ENCODE measurements around the gene WWOX. TPM values are rescaled to one million over a fixed set of nuclear protein-coding genes. Genes with fewer than 3 reads are reported as not detected.
A peak's percentile ranks its signal among the peaks of the same experiment; 100 is the strongest.

Gene WWOX
- polyA plus RNA-seq, 1 donor (not counting 4 experiments of a cell fraction or from before 2014, with no cell fraction given): 5.1 TPM

DNA sequence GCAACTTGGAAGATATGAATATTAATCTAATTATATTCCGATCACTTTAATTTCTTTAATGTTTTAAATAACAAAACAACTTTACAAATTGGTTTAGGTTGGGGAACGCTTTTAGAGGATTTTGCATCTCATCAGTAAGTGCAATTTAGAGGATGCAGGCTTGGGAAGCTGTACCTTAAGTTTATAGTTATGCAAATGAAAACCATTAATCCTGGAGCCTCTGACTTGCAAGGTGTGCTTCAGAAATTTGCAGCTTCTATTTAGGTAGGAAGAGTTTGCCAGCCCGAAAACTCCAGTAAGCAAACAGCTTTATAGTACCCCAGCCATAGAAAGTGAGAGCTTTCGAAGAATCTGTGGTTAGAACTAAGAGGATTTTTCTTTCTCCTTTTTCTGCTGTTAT lies 954.1 kb downstream of the WWOX start:
- H4K20me1 ChIP-seq (ENCODE audit: control insufficient read depth, extremely low read depth, insufficient read depth, low read length): no peaks in the 10 kb centered on the region
- H3K9me3 ChIP-seq (ENCODE audit: control insufficient read depth, low read depth, low read length): no peaks in the 10 kb centered on the region
- no peak overlapping the region for H3K4me3 ChIP-seq (ENCODE audit: control insufficient read depth in 2 of 3, extremely low read depth in 1 of 3, insufficient read depth in 2 of 3, low read depth in 1 of 3, low read length in 3 of 3)
- H3K9ac ChIP-seq (ENCODE audit: control insufficient read depth, extremely low read depth, insufficient read depth, low read length): no peak overlapping the region
- peaks cover 22% of the 10 kb centered on the region for H3K4me1 ChIP-seq (ENCODE audit: control insufficient read depth, extremely low read depth, insufficient read depth, low read length)
- H3K27ac ChIP-seq (ENCODE audit: control insufficient read depth, insufficient read depth, low read length): no peak overlapping the region
- TF ChIP-seq EZH2 (IDR thresholded peaks at IDR 0.05; ENCODE audit: low read length): no peak
- TF ChIP-seq, protein P1, sequence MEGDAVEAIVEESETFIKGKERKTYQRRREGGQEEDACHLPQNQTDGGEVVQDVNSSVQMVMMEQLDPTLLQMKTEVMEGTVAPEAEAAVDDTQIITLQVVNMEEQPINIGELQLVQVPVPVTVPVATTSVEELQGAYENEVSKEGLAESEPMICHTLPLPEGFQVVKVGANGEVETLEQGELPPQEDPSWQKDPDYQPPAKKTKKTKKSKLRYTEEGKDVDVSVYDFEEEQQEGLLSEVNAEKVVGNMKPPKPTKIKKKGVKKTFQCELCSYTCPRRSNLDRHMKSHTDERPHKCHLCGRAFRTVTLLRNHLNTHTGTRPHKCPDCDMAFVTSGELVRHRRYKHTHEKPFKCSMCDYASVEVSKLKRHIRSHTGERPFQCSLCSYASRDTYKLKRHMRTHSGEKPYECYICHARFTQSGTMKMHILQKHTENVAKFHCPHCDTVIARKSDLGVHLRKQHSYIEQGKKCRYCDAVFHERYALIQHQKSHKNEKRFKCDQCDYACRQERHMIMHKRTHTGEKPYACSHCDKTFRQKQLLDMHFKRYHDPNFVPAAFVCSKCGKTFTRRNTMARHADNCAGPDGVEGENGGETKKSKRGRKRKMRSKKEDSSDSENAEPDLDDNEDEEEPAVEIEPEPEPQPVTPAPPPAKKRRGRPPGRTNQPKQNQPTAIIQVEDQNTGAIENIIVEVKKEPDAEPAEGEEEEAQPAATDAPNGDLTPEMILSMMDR (optimal IDR thresholded peaks at IDR 0.05 in 1 of 3, IDR thresholded peaks at IDR 0.05 in 1 of 3, conservative IDR thresholded peaks at IDR 0.05 in 1 of 3; ENCODE audit: extremely low read depth in 1 of 3, insufficient read depth in 2 of 3, low read length in 3 of 3): no peak
- no peak for DNase-seq (ENCODE audit: low read depth, low spot score)
- no peaks in the 10 kb centered on the region for H3K36me3 ChIP-seq (ENCODE audit: control insufficient read depth in 2 of 2, extremely low read depth in 1 of 2, insufficient read depth in 2 of 2, low read length in 2 of 2)
- dilution Hi-C loops (cut with MboI; ENCODE audit: extremely low pct_ligation_motif_present, low sequenced_read_pairs): no loop called here
- H3K9me1 ChIP-seq (ENCODE audit: control insufficient read depth, extremely low read depth, insufficient read depth, low read length): no peaks in the 10 kb centered on the region
- no peaks in the 10 kb centered on the region for H3K79me2 ChIP-seq (ENCODE audit: control insufficient read depth, insufficient read depth, low read length)
- no peak overlapping the region for H2AFZ ChIP-seq (ENCODE audit: control insufficient read depth, low read length)
- H3K27me3 ChIP-seq (ENCODE audit: control insufficient read depth, extremely low read depth, insufficient read depth, low read length): no peaks in the 10 kb centered on the region
- no peak overlapping the region for H3K4me2 ChIP-seq (ENCODE audit: control insufficient read depth, extremely low read depth, insufficient read depth, low read depth, low read length)
- FAIRE-seq: no peak

DNA sequence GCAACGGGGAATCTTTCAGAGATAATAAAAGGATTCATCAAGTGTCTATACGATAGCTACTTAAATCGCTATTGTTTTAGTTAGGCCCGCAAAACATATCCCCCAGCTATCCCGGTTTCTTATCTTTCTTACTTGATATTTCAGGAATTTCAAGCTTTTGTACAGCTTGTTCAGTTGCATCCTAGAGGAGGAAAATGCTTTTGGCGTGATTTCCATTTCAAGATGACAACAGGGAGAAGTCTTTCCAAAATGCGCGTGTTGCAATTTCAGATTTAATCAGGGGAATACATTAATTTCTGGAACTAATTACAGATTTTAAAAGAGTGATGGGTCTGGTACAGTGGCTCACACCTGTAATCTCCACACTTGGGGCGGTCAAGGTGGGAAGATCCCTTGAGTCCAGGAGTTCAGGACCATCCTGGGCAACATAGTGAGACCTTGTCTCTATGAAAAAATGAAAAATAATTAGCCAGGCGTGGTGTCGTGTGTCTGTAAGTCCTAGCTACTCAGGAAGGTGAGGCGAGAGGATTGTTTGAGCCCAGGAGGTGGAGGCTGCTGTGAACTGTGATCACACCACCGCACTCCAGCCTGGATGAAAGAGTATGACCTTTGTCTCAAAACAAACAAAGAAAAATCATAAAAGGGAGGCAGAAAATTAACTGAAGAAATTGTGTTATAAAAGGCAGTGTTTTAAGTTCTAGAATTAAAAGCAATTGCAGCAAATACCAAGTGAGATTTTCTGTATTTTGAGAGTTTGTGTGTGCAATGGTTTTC lies 954.9 kb downstream of the WWOX start:
- Histone ChIP-seq H3K27ac (ENCODE audit: control insufficient read depth, insufficient read depth, low read length) (no peak overlapping the region), H3K9me1 (ENCODE audit: control insufficient read depth, extremely low read depth, insufficient read depth, low read length) (no peaks in the 10 kb centered on the region), H2AFZ (ENCODE audit: control insufficient read depth, low read length) (peak overlapping the region; percentile 46), H3K4me2 (ENCODE audit: control insufficient read depth, extremely low read depth, insufficient read depth, low read depth, low read length) (peak overlapping the region; percentile 67), H3K27me3 (ENCODE audit: control insufficient read depth, extremely low read depth, insufficient read depth, low read length) (no peaks in the 10 kb centered on the region), H4K20me1 (ENCODE audit: control insufficient read depth, extremely low read depth, insufficient read depth, low read length) (no peaks in the 10 kb centered on the region), H3K9ac (ENCODE audit: control insufficient read depth, extremely low read depth, insufficient read depth, low read length) (no peak overlapping the region), H3K4me3 (ENCODE audit: control insufficient read depth in 2 of 3, extremely low read depth in 1 of 3, insufficient read depth in 2 of 3, low read depth in 1 of 3, low read length in 3 of 3) (peak overlapping the region in 1 of 3 experiments; percentile 32), H3K9me3 (ENCODE audit: control insufficient read depth, low read depth, low read length) (no peaks in the 10 kb centered on the region), H3K4me1 (ENCODE audit: control insufficient read depth, extremely low read depth, insufficient read depth, low read length) (peaks cover 22% of the 10 kb centered on the region), H3K36me3 (ENCODE audit: control insufficient read depth in 2 of 2, extremely low read depth in 1 of 2, insufficient read depth in 2 of 2, low read length in 2 of 2) (no peaks in the 10 kb centered on the region), H3K79me2 (ENCODE audit: control insufficient read depth, insufficient read depth, low read length) (no peaks in the 10 kb centered on the region)
- FAIRE-seq (peak; percentile 32), DNase-seq (ENCODE audit: low read depth, low spot score) (no peak)
- dilution Hi-C loops (cut with MboI; ENCODE audit: extremely low pct_ligation_motif_present, low sequenced_read_pairs): no loop called here
- TF ChIP-seq, protein P1 (optimal IDR thresholded peaks at IDR 0.05 in 1 of 3, IDR thresholded peaks at IDR 0.05 in 1 of 3, conservative IDR thresholded peaks at IDR 0.05 in 1 of 3; ENCODE audit: extremely low read depth in 1 of 3, insufficient read depth in 2 of 3, low read length in 3 of 3): no peak
- no peak for TF ChIP-seq EZH2 (IDR thresholded peaks at IDR 0.05; ENCODE audit: low read length)

Measured in keratinocyte (primary cell).